Nephron progenitor cell (in vitro differentiated cells): ENCODE data around the gene OLFML2A.

ENCODE experiments used
- DNase-seq: peaks from one replicate; pipeline ENCODE4 v3.0.0; 2021
- H3K27ac Mint-ChIP-seq: 2 replicates; pipeline ENCODE4 v1.8.0; 2021; ENCODE audit warnings: mild to moderate bottlenecking, moderate library complexity, mixed read lengths
- H3K27me3 Mint-ChIP-seq: 2 replicates; pipeline ENCODE4 v1.8.0; 2021; ENCODE audit warnings: mild to moderate bottlenecking, low read depth, mixed read lengths; ENCODE audit not compliant: poor library complexity
- H3K36me3 Mint-ChIP-seq: 2 replicates; pipeline ENCODE4 v1.8.0; 2021; ENCODE audit warnings: low read depth, mixed read lengths
- H3K4me1 Mint-ChIP-seq: 2 replicates; pipeline ENCODE4 v1.8.0; 2021; ENCODE audit warnings: mixed read lengths
- H3K4me3 Mint-ChIP-seq: 2 replicates; pipeline ENCODE4 v1.8.0; 2021; ENCODE audit warnings: mild to moderate bottlenecking, moderate library complexity, mixed read lengths
- H3K9me3 Mint-ChIP-seq: 2 replicates; pipeline ENCODE4 v1.8.0; 2021; ENCODE audit warnings: mild to moderate bottlenecking, moderate library complexity, mixed read lengths
- TF ChIP-seq, protein P1 (sequence below): fragments of 200-600 bp; sonication (generic); IDR thresholded peaks from 2 replicates; pipeline ENCODE4 v1.5.0; 2021; ENCODE audit warnings: antibody characterized with exemption

OLFML2A gene

DNA sequence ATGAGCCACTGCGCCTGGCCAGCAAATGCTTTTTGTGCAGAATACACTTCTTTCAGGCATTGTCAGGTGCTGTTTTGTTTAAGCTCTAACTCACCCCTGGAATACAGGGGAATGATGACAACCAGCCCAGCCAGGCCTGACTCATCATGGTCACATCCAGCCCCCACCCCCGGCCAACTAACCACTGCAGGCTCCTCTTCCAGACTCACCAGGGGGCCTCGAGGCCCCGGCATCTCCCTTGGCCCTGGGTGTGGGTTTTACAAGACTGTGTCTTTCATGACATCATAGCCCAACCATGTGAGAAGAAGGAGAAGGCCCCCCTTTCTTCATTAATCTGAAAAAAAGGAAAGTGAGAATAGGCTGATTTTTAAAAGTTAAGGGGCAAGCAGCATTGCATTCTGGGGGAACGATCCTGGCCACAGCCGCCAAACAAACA, 35.5 kb downstream of the OLFML2A start:
- TF ChIP-seq, protein P1, sequence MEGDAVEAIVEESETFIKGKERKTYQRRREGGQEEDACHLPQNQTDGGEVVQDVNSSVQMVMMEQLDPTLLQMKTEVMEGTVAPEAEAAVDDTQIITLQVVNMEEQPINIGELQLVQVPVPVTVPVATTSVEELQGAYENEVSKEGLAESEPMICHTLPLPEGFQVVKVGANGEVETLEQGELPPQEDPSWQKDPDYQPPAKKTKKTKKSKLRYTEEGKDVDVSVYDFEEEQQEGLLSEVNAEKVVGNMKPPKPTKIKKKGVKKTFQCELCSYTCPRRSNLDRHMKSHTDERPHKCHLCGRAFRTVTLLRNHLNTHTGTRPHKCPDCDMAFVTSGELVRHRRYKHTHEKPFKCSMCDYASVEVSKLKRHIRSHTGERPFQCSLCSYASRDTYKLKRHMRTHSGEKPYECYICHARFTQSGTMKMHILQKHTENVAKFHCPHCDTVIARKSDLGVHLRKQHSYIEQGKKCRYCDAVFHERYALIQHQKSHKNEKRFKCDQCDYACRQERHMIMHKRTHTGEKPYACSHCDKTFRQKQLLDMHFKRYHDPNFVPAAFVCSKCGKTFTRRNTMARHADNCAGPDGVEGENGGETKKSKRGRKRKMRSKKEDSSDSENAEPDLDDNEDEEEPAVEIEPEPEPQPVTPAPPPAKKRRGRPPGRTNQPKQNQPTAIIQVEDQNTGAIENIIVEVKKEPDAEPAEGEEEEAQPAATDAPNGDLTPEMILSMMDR: no peak
- Mint-ChIP-seq H3K4me1 (peaks cover 32% of the 10 kb centered on the region), H3K27me3 (peaks cover 3% of the 10 kb centered on the region), H3K27ac (peak overlapping the region; percentile 89), H3K9me3 (no peaks in the 10 kb centered on the region), H3K4me3 (no peak overlapping the region), H3K36me3 (no peaks in the 10 kb centered on the region)
- no peak for DNase-seq

DNA sequence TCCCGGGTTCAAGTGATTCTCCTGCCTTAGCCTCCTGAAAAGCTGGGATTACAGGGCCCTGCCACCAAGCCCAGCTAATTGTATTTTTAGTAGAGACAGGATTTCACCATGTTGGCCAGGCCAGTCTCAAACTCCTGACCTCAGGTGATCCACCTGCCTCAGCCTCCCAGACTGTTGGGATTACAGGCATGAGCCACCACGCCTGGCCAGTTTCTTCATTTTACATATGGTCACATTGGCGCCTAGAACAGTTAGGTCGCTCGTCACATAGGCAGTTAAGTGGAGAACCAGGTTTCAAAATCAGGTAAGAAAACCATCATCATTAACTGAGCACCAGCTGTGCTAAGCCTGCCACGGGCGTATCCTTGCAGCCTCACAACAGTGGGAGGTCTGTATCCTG, 36.1 kb downstream of the OLFML2A start:
- no peak for DNase-seq
- TF ChIP-seq, protein P1: no peak
- H3K4me3 Mint-ChIP-seq: no peak overlapping the region
- peaks cover 34% of the 10 kb centered on the region for H3K4me1 Mint-ChIP-seq
- peaks cover 3% of the 10 kb centered on the region for H3K27me3 Mint-ChIP-seq
- no peaks in the 10 kb centered on the region for H3K9me3 Mint-ChIP-seq
- H3K36me3 Mint-ChIP-seq: no peaks in the 10 kb centered on the region
- no peak overlapping the region for H3K27ac Mint-ChIP-seq

DNA sequence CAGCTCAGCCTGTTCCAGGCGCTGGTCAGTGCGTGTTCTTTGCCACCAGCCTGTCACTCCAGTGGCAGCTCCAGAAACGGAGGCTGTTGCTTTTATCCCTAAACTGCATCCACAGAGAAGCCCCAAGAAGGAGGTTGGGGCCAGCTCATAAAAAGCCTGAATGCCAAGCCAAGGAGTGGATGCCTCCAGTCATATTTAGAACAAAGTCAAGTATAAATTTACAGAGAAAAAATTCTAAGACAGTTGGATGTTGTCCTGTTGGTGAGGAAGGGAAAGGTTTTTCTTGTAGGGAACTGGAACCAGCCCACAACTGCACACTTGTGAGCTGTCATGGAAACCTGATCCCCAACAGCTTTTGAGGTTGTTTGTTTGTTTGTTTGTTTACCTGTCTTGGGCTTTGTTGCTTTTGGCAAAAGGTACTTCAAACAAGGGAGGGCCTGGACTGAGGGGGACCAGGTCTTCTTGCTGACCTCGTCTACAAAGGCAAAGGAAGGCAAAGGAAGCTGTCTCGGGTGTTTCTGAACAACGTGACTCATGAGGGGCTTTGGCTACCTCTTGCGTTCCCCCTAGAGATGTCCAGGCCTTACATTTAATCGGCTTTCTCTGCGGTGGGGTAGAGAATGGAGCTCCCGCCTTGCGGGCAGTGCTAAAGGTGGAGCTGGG, 36.7 kb downstream of the OLFML2A start:
- Mint-ChIP-seq H3K4me1 (peaks cover 39% of the 10 kb centered on the region), H3K27me3 (peaks cover 3% of the 10 kb centered on the region), H3K36me3 (no peaks in the 10 kb centered on the region), H3K4me3 (no peak overlapping the region), H3K27ac (no peak overlapping the region), H3K9me3 (no peaks in the 10 kb centered on the region)
- no peak for DNase-seq
- TF ChIP-seq, protein P1: no peak

DNA sequence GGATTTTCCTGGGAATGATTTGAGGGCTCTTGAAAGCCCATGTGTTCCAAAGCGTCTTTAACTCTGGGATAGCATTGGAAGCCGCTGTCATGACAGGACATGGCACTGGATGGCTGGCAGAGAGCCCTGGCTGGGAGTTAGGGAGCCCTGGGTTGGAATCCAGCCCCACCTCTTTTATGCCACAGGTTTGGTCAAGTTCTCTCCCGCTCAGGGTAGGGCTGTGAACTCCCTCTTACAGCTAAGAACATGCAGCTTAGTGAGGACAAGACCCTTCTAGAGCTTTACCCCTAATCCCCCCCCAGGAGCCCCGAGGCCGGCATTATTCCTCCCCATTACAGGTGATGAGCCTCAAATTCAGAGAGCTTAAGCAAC, 37.2 kb downstream of the OLFML2A start:
- peaks cover 3% of the 10 kb centered on the region for H3K27me3 Mint-ChIP-seq
- H3K4me3 Mint-ChIP-seq: no peak overlapping the region
- no peaks in the 10 kb centered on the region for H3K9me3 Mint-ChIP-seq
- H3K36me3 Mint-ChIP-seq: no peaks in the 10 kb centered on the region
- peaks cover 39% of the 10 kb centered on the region for H3K4me1 Mint-ChIP-seq
- DNase-seq: no peak
- TF ChIP-seq, protein P1: no peak
- H3K27ac Mint-ChIP-seq: no peak overlapping the region

DNA sequence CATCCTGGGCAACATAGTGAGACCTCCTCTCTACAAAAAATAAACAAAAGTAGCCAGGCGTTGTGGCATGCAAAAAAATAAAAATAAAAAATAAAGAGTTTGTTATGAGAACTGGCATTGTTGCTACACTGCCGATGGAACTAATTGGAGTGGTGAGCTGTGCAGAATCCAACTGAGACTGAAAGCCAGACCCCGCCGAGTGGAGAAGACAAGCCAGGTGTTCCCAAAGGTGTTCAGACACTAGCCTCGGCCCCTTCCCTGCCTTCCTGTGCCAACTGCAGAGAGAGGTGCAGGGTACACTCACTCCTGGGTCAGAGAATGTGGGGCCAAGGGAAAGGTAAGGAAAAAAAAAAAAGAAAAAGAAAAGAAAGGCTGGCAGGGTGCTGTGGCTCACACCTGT, 38.7 kb downstream of the OLFML2A start:
- H3K27me3 Mint-ChIP-seq: peaks cover 3% of the 10 kb centered on the region
- TF ChIP-seq, protein P1: no peak
- H3K27ac Mint-ChIP-seq: no peak overlapping the region
- no peaks in the 10 kb centered on the region for H3K36me3 Mint-ChIP-seq
- DNase-seq: no peak
- no peaks in the 10 kb centered on the region for H3K9me3 Mint-ChIP-seq
- H3K4me1 Mint-ChIP-seq: peaks cover 36% of the 10 kb centered on the region
- H3K4me3 Mint-ChIP-seq: no peak overlapping the region
